Gastroesophageal sphincter (tissue), 4 donors: Measurements from ENCODE around the gene ALKBH8. TPM values are rescaled to one million over a fixed set of nuclear protein-coding genes. Genes with fewer than 3 reads are reported as not detected.
"Not testable (repeated sequence)": the region's sequence is repeated elsewhere in the genome, so short reads cannot be mapped to it uniquely, and the experiment has no call there.

ENCODE experiments used
- ATAC-seq: fragments of 150-250 bp; one replicate; pipeline ENCODE4 v1.9.1; 2016; ENCODE audit warnings: mild to moderate bottlenecking, moderate library complexity
- H3K27ac ChIP-seq, 4 donors: fragments of 200-600 bp; sonication (generic) in 3 of 4; 1 replicate in 3 of 4; 2 replicates in 1 of 4; pipeline ENCODE4 v1.5.1; 2016 to 2019
- H3K27me3 ChIP-seq: fragments of 200-600 bp; sonication (generic); one replicate; pipeline ENCODE4 v1.5.1; 2019
- H3K36me3 ChIP-seq, 2 donors: fragments of 200-600 bp; sonication (generic); one replicate each; pipeline ENCODE4 v1.5.1; 2019; ENCODE audit warnings: control low read depth in 1 of 2
- H3K4me1 ChIP-seq, 3 donors: fragments of 200-600 bp; sonication (generic); 1 replicate in 2 of 3; 2 replicates in 1 of 3; pipeline ENCODE4 v1.5.1; 2016 to 2019; ENCODE audit warnings: control low read depth in 2 of 3
- H3K4me3 ChIP-seq, 2 donors: fragments of 200-600 bp; sonication (generic); one replicate each; pipeline ENCODE4 v1.5.1; 2019; ENCODE audit warnings: mild to moderate bottlenecking in 1 of 2, moderate library complexity in 1 of 2
- H3K9me3 ChIP-seq, 3 donors: fragments of 200-600 bp; sonication (generic); one replicate each; pipeline ENCODE4 v1.5.1; 2017 to 2019; ENCODE audit warnings: control low read depth in 2 of 3
- CTCF ChIP-seq, 4 experiments: fragments of 200-600 bp in 2 of 4; fragments of 450-650 bp in 2 of 4; sonication (generic) in 1 of 4; IDR thresholded peaks; one replicate each; pipeline ENCODE4 v1.5.1; 2017 to 2019; ENCODE audit warnings: antibody characterized with exemption in 4 of 4, mild to moderate bottlenecking in 2 of 4, moderate library complexity in 2 of 4
- EP300 ChIP-seq: sonication (generic); formaldehyde crosslinking; IDR thresholded peaks from one replicate; pipeline ENCODE4 v1.6.1; 2017; ENCODE audit warnings: antibody characterized with exemption, mild to moderate bottlenecking
- POLR2A ChIP-seq, 2 donors: fragments of 450-650 bp; IDR thresholded peaks; one replicate each; pipeline ENCODE4 v1.6.1; 2017; ENCODE audit warnings: antibody characterized with exemption in 2 of 2, mild to moderate bottlenecking in 2 of 2, moderate library complexity in 1 of 2
- POLR2AphosphoS5 ChIP-seq: sonication (generic); formaldehyde crosslinking; IDR thresholded peaks from one replicate; pipeline ENCODE4 v1.6.1; 2017; ENCODE audit warnings: antibody characterized with exemption
- WGBS, 2 donors: methylation state at CpG; one replicate each; pipeline ENCODE4 v1.1.5; 2018; ENCODE audit warnings: low coverage in 1 of 2; 5-methylcytosine and 5-hydroxymethylcytosine counted together
- total RNA-seq, 4 donors: library from RNA; depleted of rRNA; stranded (reverse); fragments of >200 nt; gene quantifications; one replicate each; pipeline ENCODE4 v1.1.0, GENCODE V29; 2016

Gene ALKBH8
- total RNA-seq, 4 donors from 2014 or later: 4.9 to 11.4 (median 8.3) TPM

- no peaks in the 10 kb centered on the region for H3K27me3 ChIP-seq
- no peak overlapping the region for H3K4me3 ChIP-seq
- peaks cover 0 to 42% of the 10 kb centered on the region in 2 donors for H3K36me3 ChIP-seq
- H3K4me1 ChIP-seq: peaks cover 0 to 8% (median 7%) of the 10 kb centered on the region in 3 donors
- TF ChIP-seq POLR2AphosphoS5 (no peak), EP300 (no peak), POLR2A (IDR thresholded peaks at IDR 0.05) (no peak), CTCF (IDR thresholded peaks at IDR 0.05) (no peak)
- H3K27ac ChIP-seq: no peak overlapping the region
- 85% methylated on average over 6 of the region's 6 CpGs; no CpG with 5 or more reads in 1 of the 2 donors for WGBS, 2 donors
- H3K9me3 ChIP-seq: no peaks in the 10 kb centered on the region
- no peak for ATAC-seq
Observed at GRCh38 chr11:107508201-107508857, 57.2 kb downstream of the ALKBH8 start.

DNA sequence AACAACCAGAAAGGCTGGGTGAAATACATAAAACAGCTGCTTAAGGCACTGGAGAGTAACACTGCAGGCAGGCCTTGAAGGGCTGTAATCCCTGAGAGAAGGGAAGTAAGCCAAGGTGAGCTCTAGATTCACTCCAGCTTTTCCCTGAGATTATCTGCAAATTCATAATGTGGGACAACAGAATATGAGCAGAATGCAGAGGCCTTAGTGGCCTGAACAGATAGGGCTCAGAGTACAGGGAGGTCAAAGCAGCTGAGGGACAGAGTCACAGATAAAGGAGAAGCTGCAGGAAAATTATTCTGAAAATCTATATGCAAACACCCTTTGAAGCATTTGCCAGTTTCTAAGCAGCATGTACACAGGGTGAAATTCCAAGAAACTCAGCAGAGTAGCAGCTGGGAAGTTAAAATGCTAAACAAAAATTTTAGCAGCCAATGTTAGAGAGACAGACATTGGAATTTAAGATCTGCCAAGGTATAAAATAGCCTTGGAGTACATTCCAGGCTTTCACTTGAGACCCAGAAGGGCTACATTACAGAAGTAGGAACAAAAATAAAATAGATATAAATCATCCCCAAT lies 59.8 kb downstream of the ALKBH8 start:
- no peak for TF ChIP-seq POLR2AphosphoS5
- TF ChIP-seq EP300: no peak
- TF ChIP-seq POLR2A (IDR thresholded peaks at IDR 0.05): no peak
- no peak for TF ChIP-seq CTCF (IDR thresholded peaks at IDR 0.05)
- H3K4me1 ChIP-seq: peaks cover 0 to 8% (median 7%) of the 10 kb centered on the region in 3 donors
- ATAC-seq: no peak
- peak overlapping the region in 2 of 4 donors; percentile 8 to 20 for H3K27ac ChIP-seq
- H3K9me3 ChIP-seq: peaks cover 0 to 7% (median 0%) of the 10 kb centered on the region in 3 donors
- H3K27me3 ChIP-seq: no peaks in the 10 kb centered on the region
- peaks cover 0 to 59% of the 10 kb centered on the region in 2 donors for H3K36me3 ChIP-seq
- no peak overlapping the region for H3K4me3 ChIP-seq

DNA sequence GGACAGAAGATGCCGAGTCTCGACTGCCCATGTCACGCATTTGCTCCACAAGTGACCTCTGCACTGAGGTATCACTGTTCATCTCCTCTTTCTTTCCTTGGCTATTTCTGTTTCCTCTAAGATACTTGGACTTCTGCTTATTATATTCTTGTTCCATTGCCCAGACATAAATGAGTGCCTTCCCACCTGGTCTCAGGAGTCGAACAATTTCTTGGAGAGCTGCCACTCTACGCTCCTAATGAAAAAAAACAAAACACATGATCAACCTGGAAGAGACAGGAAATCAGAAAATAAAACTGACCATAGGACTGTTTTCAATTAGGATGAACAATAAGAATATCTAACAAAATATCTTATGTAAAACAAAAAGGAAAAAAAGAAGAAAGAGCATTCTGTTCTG lies 60.6 kb downstream of the ALKBH8 start:
- H3K36me3 ChIP-seq: peaks cover 0 to 54% of the 10 kb centered on the region in 2 donors
- ATAC-seq: no peak
- peaks cover 0 to 8% (median 7%) of the 10 kb centered on the region in 3 donors for H3K4me1 ChIP-seq
- peaks cover 0 to 7% (median 0%) of the 10 kb centered on the region in 3 donors for H3K9me3 ChIP-seq
- 35 to 52% methylated on average over 5 of the region's 5 CpGs for WGBS, 2 donors
- no peak for TF ChIP-seq CTCF (IDR thresholded peaks at IDR 0.05)
- no peak for TF ChIP-seq POLR2A (IDR thresholded peaks at IDR 0.05)
- TF ChIP-seq POLR2AphosphoS5: no peak
- TF ChIP-seq EP300: no peak
- no peak overlapping the region for H3K4me3 ChIP-seq
- H3K27me3 ChIP-seq: no peaks in the 10 kb centered on the region
- peak overlapping the region in 2 of 4 donors; percentile 8 to 20 for H3K27ac ChIP-seq

DNA sequence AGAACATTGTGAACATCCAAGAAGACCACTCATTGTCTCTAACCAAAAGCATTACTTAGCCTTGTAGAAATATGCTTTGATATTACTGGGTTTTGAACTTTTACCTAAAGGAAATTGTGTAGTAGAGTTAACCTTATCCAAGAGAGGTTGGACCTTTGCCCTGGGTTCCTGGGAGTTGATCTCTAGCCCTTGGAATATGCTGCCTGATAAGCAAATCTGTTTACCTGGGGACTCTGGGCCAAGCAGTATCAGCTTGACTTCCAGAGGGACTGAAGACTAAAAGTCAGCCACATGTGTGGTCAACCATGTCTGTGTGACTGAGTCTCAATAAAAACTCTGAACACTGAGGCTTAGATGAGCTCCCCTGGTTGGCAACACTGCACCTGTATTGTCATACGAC lies 63.8 kb downstream of the ALKBH8 start:
- no peak for TF ChIP-seq EP300
- no peak for TF ChIP-seq POLR2A (IDR thresholded peaks at IDR 0.05)
- no peak for TF ChIP-seq CTCF (IDR thresholded peaks at IDR 0.05)
- TF ChIP-seq POLR2AphosphoS5: no peak
- peaks cover 0 to 8% (median 7%) of the 10 kb centered on the region in 3 donors for H3K4me1 ChIP-seq
- peaks cover 0 to 7% (median 0%) of the 10 kb centered on the region in 3 donors for H3K9me3 ChIP-seq
- H3K36me3 ChIP-seq: peaks cover 0 to 43% of the 10 kb centered on the region in 2 donors
- no peaks in the 10 kb centered on the region for H3K27me3 ChIP-seq
- no peak for ATAC-seq
- no peak overlapping the region for H3K27ac ChIP-seq
- WGBS, 2 donors: 89 to 100% methylated on average over 1 of the region's 1 CpG
- no peak overlapping the region for H3K4me3 ChIP-seq

GRCh38 chr11:107497371-107497770 lies 68.2 kb downstream of the ALKBH8 start:
- H3K27me3 ChIP-seq, H3K4me1 ChIP-seq, H3K27ac ChIP-seq, H3K4me3 ChIP-seq, H3K9me3 ChIP-seq, ATAC-seq: not testable (repeated sequence)
- 91 to 100% methylated on average over 4 to 6 of the region's 7 CpGs for WGBS, 2 donors
- H3K36me3 ChIP-seq: peaks cover 0 to 16% of the 10 kb centered on the region in 2 donors
